Stimulated activated naive CD4-positive, alpha-beta T cell treated with Interleukin-2 at 50 U/mL for 16 hours (primary cell): ENCODE results near the gene NT5DC2.

ENCODE experiments used
- DNase-seq: peaks from one replicate; lab custom pipeline; 2025; lab: John Stamatoyannopoulos, UW

The NT5DC2 gene

GRCh38 chr3:52533623-52534280 is at the start of gene NT5DC2:
Gene NT5DC2, minus strand, starts transcription at chr3:52533857. Its CDS starts 120 bp downstream, at chr3:52533737.
- DNase-seq: peak; percentile 54

- DNase-seq: no peak
These were observed 40.7 kb upstream of the NT5DC2 start for GRCh38 chr3:52574056-52574965.

- DNase-seq: no peak
These were observed 38.6 kb upstream of the NT5DC2 start for GRCh38 chr3:52572221-52572620.

- no peak for DNase-seq
These were observed 36.4 kb upstream of the NT5DC2 start for GRCh38 chr3:52570076-52570475.

- DNase-seq: no peak
These were observed 34.4 kb upstream of the NT5DC2 start for GRCh38 chr3:52568069-52568468.

GRCh38 chr3:52563984-52564383 is 30.3 kb upstream of the NT5DC2 start:
- no peak for DNase-seq

- no peak for DNase-seq
These were observed 27.5 kb upstream of the NT5DC2 start for GRCh38 chr3:52561028-52561747.

- DNase-seq: no peak
These were observed 24.8 kb upstream of the NT5DC2 start for GRCh38 chr3:52558436-52558835.

GRCh38 chr3:52557011-52557960 is 23.6 kb upstream of the NT5DC2 start:
- DNase-seq: no peak

- no peak for DNase-seq
These were observed 21.4 kb upstream of the NT5DC2 start for GRCh38 chr3:52555056-52555455.

GRCh38 chr3:52554026-52554755 is 20.5 kb upstream of the NT5DC2 start:
- no peak for DNase-seq

- DNase-seq: no peak
These were observed 18.4 kb upstream of the NT5DC2 start for GRCh38 chr3:52552089-52552488.

- no peak for DNase-seq
These were observed 17.5 kb upstream of the NT5DC2 start for GRCh38 chr3:52551118-52551517.

- DNase-seq: no peak
These were observed 13.5 kb upstream of the NT5DC2 start for GRCh38 chr3:52547143-52547542.

GRCh38 chr3:52546111-52546901 is 12.6 kb upstream of the NT5DC2 start:
- no peak for DNase-seq

GRCh38 chr3:52544937-52545336 is 11.3 kb upstream of the NT5DC2 start:
- DNase-seq: no peak

- no peak for DNase-seq
These were observed 7.4 kb upstream of the NT5DC2 start for GRCh38 chr3:52541050-52541449.

- no peak for DNase-seq
These were observed 5.5 kb upstream of the NT5DC2 start for GRCh38 chr3:52539010-52539653.

- DNase-seq: no peak
These were observed 4.2 kb upstream of the NT5DC2 start for GRCh38 chr3:52537726-52538421.
